HepG2 (cell line): Measurements from ENCODE around the gene LYSMD1. TPM values are rescaled to one million over a fixed set of nuclear protein-coding genes. Genes with fewer than 3 reads are reported as not detected.

Experiments
- MBD4 ChIP-seq: IDR thresholded peaks from 2 replicates; pipeline ENCODE4 v1.6.1; 2012; ENCODE audit warnings: low read length, inconsistent platforms, borderline replicate concordance
- TCF7 ChIP-seq: sonication (generic); IDR thresholded peaks from 2 replicates; pipeline ENCODE4 v1.6.1; 2016; ENCODE audit warnings: antibody characterized with exemption, low read depth
- ZC3H13 ChIP-seq: sonication (generic); formaldehyde crosslinking; IDR thresholded peaks from 2 replicates; pipeline ENCODE4 v1.8.1; 2023; ENCODE audit warnings: mild to moderate bottlenecking, missing genetic modification reagents, moderate library complexity
- ZHX2 ChIP-seq, 2 experiments: sonication (generic) in 1 of 2; formaldehyde crosslinking in 1 of 2; IDR thresholded peaks; 2 replicates each; pipeline versions ENCODE4 v1.6.1 to v1.9.0; 2014 to 2022; ENCODE audit warnings: antibody characterized with exemption in 1 of 2, borderline replicate concordance in 1 of 2, inconsistent platforms in 1 of 2, low read depth in 1 of 2, missing genetic modification reagents in 1 of 2
- ZNF292 ChIP-seq: sonication (generic); formaldehyde crosslinking; IDR thresholded peaks from 2 replicates; pipeline ENCODE4 v1.8.1; 2022; ENCODE audit warnings: mild to moderate bottlenecking, low read depth, missing genetic modification reagents, borderline replicate concordance
- ZNF326 ChIP-seq: sonication (generic); formaldehyde crosslinking; IDR thresholded peaks from 2 replicates; pipeline ENCODE4 v1.4.0; 2020; ENCODE audit warnings: missing genetic modification reagents, borderline replicate concordance
- ZNF407 ChIP-seq: sonication (generic); formaldehyde crosslinking; IDR thresholded peaks from one replicate; pipeline ENCODE4 v1.5.1; 2020; ENCODE audit warnings: mild to moderate bottlenecking, missing genetic modification reagents; ENCODE audit errors: not compliant biosample characterization
- ZSCAN31 ChIP-seq: sonication (generic); formaldehyde crosslinking; IDR thresholded peaks from 2 replicates; pipeline ENCODE4 v1.5.0; 2020; ENCODE audit warnings: low read depth, mild to moderate bottlenecking, missing genetic modification reagents
- polyA plus RNA-seq, 8 experiments: library from polyadenylated mRNA; depleted of rRNA in 3 of 8; stranded (reverse) in 7 of 8; unstranded in 1 of 8; fragments of >200 nt; fragmentation: Illumina TruSeq in 4 of 8; extraction: Trizol in 4 of 8; gene quantifications; 2 replicates each; pipeline versions ENCODE4 v1.2.1 to v1.2.3, GENCODE V29; 2011 to 2016; ENCODE audit warnings: low read depth in 4 of 8, missing spikeins in 1 of 8, mixed read lengths in 1 of 8; ENCODE audit not compliant: insufficient read depth in 1 of 8
- total RNA-seq, 5 experiments: library from RNA; depleted of rRNA; stranded (reverse); fragments of >200 nt; fragmentation: Illumina TruSeq; extraction: Trizol; gene quantifications; 2 replicates each; pipeline ENCODE4 v1.2.3, GENCODE V29; 2016; ENCODE audit warnings: low read depth in 1 of 5
- TF ChIP-seq, protein P1 (sequence below): sonication (generic); formaldehyde crosslinking; IDR thresholded peaks from 2 replicates; pipeline ENCODE4 v1.4.0; 2020; ENCODE audit warnings: missing genetic modification reagents, mild to moderate bottlenecking, borderline replicate concordance

LYSMD1 gene
- total and polyA plus RNA-seq, 2 of the 13 experiments (the other 11 are each of a cell fraction or from before 2014, with no cell fraction given): 3.8 to 4.8 TPM

DNA sequence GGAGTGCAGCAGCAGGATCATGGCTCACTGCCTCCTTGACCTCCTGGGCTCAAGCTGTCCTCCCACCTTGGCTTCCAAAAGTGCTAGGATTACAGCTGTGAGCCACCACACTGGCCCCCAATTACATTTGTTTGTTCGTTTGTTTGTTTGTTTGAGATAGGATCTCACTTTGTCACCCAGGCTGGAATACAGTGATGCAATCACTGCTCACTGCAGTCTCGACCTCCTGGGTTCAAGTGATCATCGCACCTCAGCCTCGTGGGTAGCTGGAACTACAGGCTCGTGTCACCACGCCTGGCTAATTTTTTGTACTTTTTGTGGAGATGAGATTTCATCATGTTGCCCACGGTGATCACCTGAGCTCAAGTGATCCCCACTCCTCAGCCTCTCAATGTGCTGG, 26.3 kb upstream of the LYSMD1 start (continued):
- TF ChIP-seq ZNF407 (CRISPR knock-in tag): no peak
- no peak for TF ChIP-seq ZHX2 (IDR thresholded peaks at IDR 0.05; ENCODE audit: low read depth)
- TF ChIP-seq ZHX2 (CRISPR knock-in tag; IDR thresholded peaks at IDR 0.05; ENCODE audit: borderline replicate concordance): no peak
- TF ChIP-seq ZNF326 (CRISPR knock-in tag): no peak
- TF ChIP-seq, protein P1, sequence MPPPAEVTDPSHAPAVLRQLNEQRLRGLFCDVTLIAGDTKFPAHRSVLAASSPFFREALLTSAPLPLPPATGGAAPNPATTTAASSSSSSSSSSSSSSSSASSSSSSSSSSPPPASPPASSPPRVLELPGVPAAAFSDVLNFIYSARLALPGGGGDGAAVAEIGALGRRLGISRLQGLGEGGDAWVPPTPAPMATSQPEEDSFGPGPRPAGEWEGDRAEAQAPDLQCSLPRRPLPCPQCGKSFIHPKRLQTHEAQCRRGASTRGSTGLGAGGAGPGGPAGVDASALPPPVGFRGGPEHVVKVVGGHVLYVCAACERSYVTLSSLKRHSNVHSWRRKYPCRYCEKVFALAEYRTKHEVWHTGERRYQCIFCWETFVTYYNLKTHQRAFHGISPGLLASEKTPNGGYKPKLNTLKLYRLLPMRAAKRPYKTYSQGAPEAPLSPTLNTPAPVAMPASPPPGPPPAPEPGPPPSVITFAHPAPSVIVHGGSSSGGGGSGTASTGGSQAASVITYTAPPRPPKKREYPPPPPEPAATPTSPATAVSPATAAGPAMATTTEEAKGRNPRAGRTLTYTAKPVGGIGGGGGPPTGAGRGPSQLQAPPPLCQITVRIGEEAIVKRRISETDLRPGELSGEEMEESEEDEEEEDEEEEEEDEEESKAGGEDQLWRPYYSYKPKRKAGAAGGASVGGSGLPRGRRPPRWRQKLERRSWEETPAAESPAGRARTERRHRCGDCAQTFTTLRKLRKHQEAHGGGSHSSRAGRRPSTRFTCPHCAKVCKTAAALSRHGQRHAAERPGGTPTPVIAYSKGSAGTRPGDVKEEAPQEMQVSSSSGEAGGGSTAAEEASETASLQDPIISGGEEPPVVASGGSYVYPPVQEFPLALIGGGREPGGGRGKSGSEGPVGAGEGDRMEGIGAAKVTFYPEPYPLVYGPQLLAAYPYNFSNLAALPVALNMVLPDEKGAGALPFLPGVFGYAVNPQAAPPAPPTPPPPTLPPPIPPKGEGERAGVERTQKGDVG (CRISPR knock-in tag): no peak
- no peak for TF ChIP-seq ZSCAN31 (CRISPR knock-in tag)
- TF ChIP-seq ZNF292: no peak
- no peak for TF ChIP-seq ZC3H13 (CRISPR knock-in tag)
- no peak for TF ChIP-seq TCF7
- no peak for TF ChIP-seq MBD4
